NCI-H2196 treated with DMSO at 0.1 percent for 48 hours (cell line): ENCODE measurements around the gene ASRGL1.
A peak's percentile ranks its signal among the peaks of the same experiment; 100 is the strongest.
"Not testable (repeated sequence)": the region's sequence is repeated elsewhere in the genome, so short reads cannot be mapped to it uniquely, and the experiment has no call there.

Experiments
- DNase-seq: peaks from one replicate; lab custom pipeline; 2025; ENCODE audit not compliant: unreplicated experiment; lab: John Stamatoyannopoulos, UW

ASRGL1 gene

GRCh38 chr11:62337303-62338181 is at the start of gene ASRGL1:
Gene ASRGL1 (plus strand): TSS chr11:62337448. CDS start chr11:62337978, 530 bp downstream.
- DNase-seq = peak; percentile 87

- DNase-seq = no peak
Measured at GRCh38 chr11:62295504-62295903, 41.7 kb upstream of the ASRGL1 start.

- DNase-seq = no peak
Measured at GRCh38 chr11:62298975-62299374, 38.3 kb upstream of the ASRGL1 start, which contains the start of gene SCGB1D4. Gene SCGB1D4 (minus strand): TSS chr11:62299075. CDS start chr11:62299010, 65 bp downstream.

GRCh38 chr11:62306227-62306626 is 31.0 kb upstream of the ASRGL1 start:
- DNase-seq = no peak

GRCh38 chr11:62307950-62308349 is 29.3 kb upstream of the ASRGL1 start:
- no peak for DNase-seq

GRCh38 chr11:62309991-62310390 is 27.3 kb upstream of the ASRGL1 start:
- no peak for DNase-seq

GRCh38 chr11:62315431-62315830 is 21.8 kb upstream of the ASRGL1 start:
- no peak for DNase-seq

GRCh38 chr11:62322524-62322923 is 14.7 kb upstream of the ASRGL1 start:
- DNase-seq = no peak

GRCh38 chr11:62324731-62325556 is 12.3 kb upstream of the ASRGL1 start:
- no peak for DNase-seq

GRCh38 chr11:62325781-62326180 is 11.5 kb upstream of the ASRGL1 start:
- not testable (repeated sequence) for DNase-seq

- DNase-seq = not testable (repeated sequence)
Measured at GRCh38 chr11:62326719-62327118, 10.5 kb upstream of the ASRGL1 start.

GRCh38 chr11:62327541-62327940 is 9.7 kb upstream of the ASRGL1 start:
- not testable (repeated sequence) for DNase-seq

GRCh38 chr11:62331264-62331663 is 6.0 kb upstream of the ASRGL1 start:
- not testable (repeated sequence) for DNase-seq

GRCh38 chr11:62333768-62334167 is 3.5 kb upstream of the ASRGL1 start:
- DNase-seq = no peak

GRCh38 chr11:62336949-62337302 is 322 bp upstream of the ASRGL1 start:
- DNase-seq = not testable (repeated sequence)

- no peak for DNase-seq
Measured at GRCh38 chr11:62338218-62338617, 970 bp downstream of the ASRGL1 start.

GRCh38 chr11:62340269-62340901 is 3.1 kb downstream of the ASRGL1 start:
- DNase-seq = peak; percentile 14

GRCh38 chr11:62341588-62341987 is 4.3 kb downstream of the ASRGL1 start:
- DNase-seq = no peak

GRCh38 chr11:62343646-62344190 is 6.5 kb downstream of the ASRGL1 start:
- not testable (repeated sequence) for DNase-seq

GRCh38 chr11:62344210-62344609 is 7.0 kb downstream of the ASRGL1 start:
- no peak for DNase-seq

- no peak for DNase-seq
Measured at GRCh38 chr11:62345861-62346260, 8.6 kb downstream of the ASRGL1 start.
